Spleen (tissue), 11 donors: ENCODE data around the gene PEX14. TPM values are rescaled to one million over a fixed set of nuclear protein-coding genes. Genes with fewer than 3 reads are reported as not detected.

Source experiments
- DNase-seq: peaks from one replicate; pipeline ENCODE4 v3.0.0-alpha.2; 2020
- H3K27ac ChIP-seq, 8 donors: fragments of 200-600 bp; sonication (generic) in 7 of 8; 1 replicate in 4 of 8; 2 replicates in 4 of 8; pipeline versions ENCODE4 v1.5.0 to v1.8.0; 2016 to 2021; ENCODE audit warnings: inconsistent platforms in 4 of 8, mild to moderate bottlenecking in 4 of 8, moderate library complexity in 1 of 8
- H3K27me3 ChIP-seq, 7 donors: fragments of 200-600 bp; sonication (generic) in 6 of 7; replicated peaks in 1 of 7; 1 replicate in 4 of 7; 2 replicates in 3 of 7; pipeline versions ENCODE4 v1.5.0 to v1.8.0; 2016 to 2021; ENCODE audit warnings: inconsistent platforms in 3 of 7, mild to moderate bottlenecking in 1 of 7
- H3K36me3 ChIP-seq, 6 donors: fragments of 200-600 bp; sonication (generic) in 5 of 6; 1 replicate in 4 of 6; 2 replicates in 2 of 6; pipeline versions ENCODE4 v1.5.0 to v1.8.0; 2016 to 2021; ENCODE audit warnings: inconsistent platforms in 2 of 6
- H3K4me1 ChIP-seq, 6 donors: fragments of 200-600 bp; sonication (generic) in 5 of 6; 1 replicate in 3 of 6; 2 replicates in 3 of 6; pipeline versions ENCODE4 v1.5.0 to v1.8.0; 2016 to 2021; ENCODE audit warnings: inconsistent platforms in 3 of 6
- H3K4me3 ChIP-seq, 8 donors: fragments of 200-600 bp; sonication (generic) in 7 of 8; 1 replicate in 4 of 8; 2 replicates in 4 of 8; pipeline versions ENCODE4 v1.5.0 to v1.8.0; 2016 to 2021; ENCODE audit warnings: inconsistent platforms in 4 of 8, mild to moderate bottlenecking in 4 of 8, moderate library complexity in 2 of 8
- H3K9me3 ChIP-seq, 8 donors: fragments of 200-600 bp; sonication (generic) in 7 of 8; 1 replicate in 4 of 8; 2 replicates in 4 of 8; pipeline versions ENCODE4 v1.5.0 to v1.8.0; 2016 to 2021; ENCODE audit warnings: inconsistent platforms in 4 of 8
- POLR2A ChIP-seq, 3 donors: fragments of 450-650 bp; IDR thresholded peaks; one replicate each; pipeline ENCODE4 v1.5.1; 2017; ENCODE audit warnings: antibody characterized with exemption in 3 of 3, mild to moderate bottlenecking in 1 of 3
- POLR2AphosphoS5 ChIP-seq, 3 donors: sonication (generic); formaldehyde crosslinking; IDR thresholded peaks; one replicate each; pipeline ENCODE4 v1.5.1; 2017; ENCODE audit warnings: antibody characterized with exemption in 3 of 3
- WGBS, 5 donors: extraction: QIAGEN DNeasy Blood & Tissue Kit in 3 of 5; methylation state at CpG; one replicate each; pipeline versions ENCODE4 v1.1.5 to v1.1.7; 2013 to 2018; 5-methylcytosine and 5-hydroxymethylcytosine counted together
- intact Hi-C: fragments of 100-400 bp; cut with DNase I; formaldehyde crosslinking; loops from one replicate; pipeline ENCODE4 v1.15.0; 2023; ENCODE audit warnings: low total_unique reads
- polyA plus RNA-seq, 3 donors: library from polyadenylated mRNA; stranded (reverse); fragments of 200-250 nt; gene quantifications; one replicate each; pipeline ENCODE4 v1.2.1, GENCODE V29; 2013
- total RNA-seq, 7 donors: library from RNA; depleted of rRNA in 3 of 7; stranded (reverse); fragments of >200 nt in 3 of 7; fragmentation: NEBNext Ultra II Directional in 4 of 7; extraction: Animal tissue kit (Norgen Biotek cat#: 25700) in 4 of 7; gene quantifications; one replicate each; pipeline versions ENCODE4 v1.1.0 to v1.2.1, GENCODE V29; 2016 to 2021
- TF ChIP-seq, protein P1 (sequence below), 11 experiments: fragments of 200-600 bp in 7 of 11; fragments of 450-650 bp in 4 of 11; sonication (generic) in 4 of 11; IDR thresholded peaks in 8 of 11; conservative IDR thresholded peaks in 3 of 11; 1 replicate in 7 of 11; 2 replicates in 4 of 11; pipeline versions ENCODE4 v1.4.0 to v1.8.0; 2016 to 2021; ENCODE audit warnings: antibody characterized with exemption in 11 of 11, inconsistent platforms in 4 of 11, mild to moderate bottlenecking in 1 of 11
- donor health status: healthy with polysubstance abuse.
- donor health status: DM: no; HTN: no; CAD: no; lungs with moderate emphysema.
- donor health status: DM: no; HTN: no; CAD: no.
- donor health status: Bipolar disorder and iron deficiency.
- donor health status: healthy.
- donor health status: DM: no; HTN: no; CAD: no.
- donor health status: DM: yes; HTN: yes; CAD: no.

PEX14 gene
- total and polyA plus RNA-seq, 10 donors = 9.3 to 19.7 (median 12.1) TPM

DNA sequence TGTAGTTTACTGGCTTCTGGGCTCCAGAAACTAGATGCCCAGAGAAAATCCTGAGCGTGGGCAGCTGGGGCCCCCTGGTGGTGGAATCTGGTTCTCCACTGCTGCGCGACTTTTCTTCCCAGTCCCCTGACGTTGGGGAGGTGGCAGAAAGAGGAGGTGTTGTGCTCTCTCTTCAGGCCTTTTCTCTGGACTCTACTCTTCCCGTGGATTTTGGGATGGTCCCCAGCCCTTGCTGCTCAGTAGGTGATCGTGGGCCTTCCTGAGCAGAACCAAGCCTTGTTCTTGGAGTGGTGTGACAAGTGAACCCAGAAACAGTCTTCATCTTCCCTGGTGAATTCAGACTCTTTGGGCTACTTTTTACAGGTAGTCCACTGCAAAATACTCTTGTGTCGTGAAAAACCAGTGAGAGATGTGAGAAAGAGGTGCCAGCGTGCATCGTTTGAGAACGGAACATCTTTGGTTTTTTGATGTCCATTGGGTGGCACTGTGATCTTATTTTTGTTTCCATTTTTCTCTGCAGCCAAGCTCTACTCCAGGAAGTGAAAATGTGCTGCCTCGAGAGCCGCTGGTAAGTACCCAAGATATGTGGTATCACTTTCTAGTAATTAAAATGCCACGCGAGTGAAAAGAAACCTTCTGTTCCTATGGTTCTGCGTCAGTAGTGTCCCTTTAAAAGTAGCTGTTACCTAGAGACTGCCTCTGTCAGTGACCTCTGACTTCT lies 20.2 kb downstream of the PEX14 start:
- Histone ChIP-seq H3K4me3 (peak overlapping the region in 6 of 8 donors; percentile 27 to 62 (median 36)), H3K4me1 (peaks cover 12 to 35% (median 20%) of the 10 kb centered on the region in 6 donors), H3K27ac (peak overlapping the region; percentile 17 to 83 (median 78)), H3K27me3 (no peaks in the 10 kb centered on the region), H3K36me3 (peaks cover 0 to 30% (median 0%) of the 10 kb centered on the region in 6 donors), H3K9me3 (no peaks in the 10 kb centered on the region)
- WGBS, 5 donors = 1 to 3% (median 2%) methylated on average over 15 of the region's 15 CpGs
- TF ChIP-seq, protein P1, sequence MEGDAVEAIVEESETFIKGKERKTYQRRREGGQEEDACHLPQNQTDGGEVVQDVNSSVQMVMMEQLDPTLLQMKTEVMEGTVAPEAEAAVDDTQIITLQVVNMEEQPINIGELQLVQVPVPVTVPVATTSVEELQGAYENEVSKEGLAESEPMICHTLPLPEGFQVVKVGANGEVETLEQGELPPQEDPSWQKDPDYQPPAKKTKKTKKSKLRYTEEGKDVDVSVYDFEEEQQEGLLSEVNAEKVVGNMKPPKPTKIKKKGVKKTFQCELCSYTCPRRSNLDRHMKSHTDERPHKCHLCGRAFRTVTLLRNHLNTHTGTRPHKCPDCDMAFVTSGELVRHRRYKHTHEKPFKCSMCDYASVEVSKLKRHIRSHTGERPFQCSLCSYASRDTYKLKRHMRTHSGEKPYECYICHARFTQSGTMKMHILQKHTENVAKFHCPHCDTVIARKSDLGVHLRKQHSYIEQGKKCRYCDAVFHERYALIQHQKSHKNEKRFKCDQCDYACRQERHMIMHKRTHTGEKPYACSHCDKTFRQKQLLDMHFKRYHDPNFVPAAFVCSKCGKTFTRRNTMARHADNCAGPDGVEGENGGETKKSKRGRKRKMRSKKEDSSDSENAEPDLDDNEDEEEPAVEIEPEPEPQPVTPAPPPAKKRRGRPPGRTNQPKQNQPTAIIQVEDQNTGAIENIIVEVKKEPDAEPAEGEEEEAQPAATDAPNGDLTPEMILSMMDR (IDR thresholded peaks at IDR 0.05 in 8 of 11, conservative IDR thresholded peaks at IDR 0.05 in 3 of 11) = peak; percentile 72 to 96 (median 88)
- TF ChIP-seq POLR2AphosphoS5 (IDR thresholded peaks at IDR 0.05) (no peak), POLR2A (IDR thresholded peaks at IDR 0.05) (no peak)
- peak; percentile 93 for DNase-seq
- intact Hi-C loops = loop anchor here (5.0 kb wide), 1 partner anchor 63 kb away; the partner anchor contains the start of gene CENPS

GRCh38 chr1:10495475-10495817 lies 20.7 kb downstream of the PEX14 start:
- Histone ChIP-seq H3K4me1 (peaks cover 12 to 36% (median 20%) of the 10 kb centered on the region in 6 donors), H3K4me3 (peak overlapping the region in 4 of 8 donors; percentile 27 to 62 (median 41)), H3K36me3 (peaks cover 0 to 25% (median 0%) of the 10 kb centered on the region in 6 donors), H3K27ac (peak overlapping the region; percentile 17 to 83 (median 78)), H3K9me3 (no peaks in the 10 kb centered on the region), H3K27me3 (no peaks in the 10 kb centered on the region)
- intact Hi-C loops = no loop called here
- 70 to 77% (median 77%) methylated on average over 10 of the region's 10 CpGs for WGBS, 5 donors
- TF ChIP-seq, protein P1 (IDR thresholded peaks at IDR 0.05 in 8 of 11, conservative IDR thresholded peaks at IDR 0.05 in 3 of 11) = no peak
- TF ChIP-seq POLR2AphosphoS5 (IDR thresholded peaks at IDR 0.05) (no peak), POLR2A (IDR thresholded peaks at IDR 0.05) (no peak)
- no peak for DNase-seq

DNA sequence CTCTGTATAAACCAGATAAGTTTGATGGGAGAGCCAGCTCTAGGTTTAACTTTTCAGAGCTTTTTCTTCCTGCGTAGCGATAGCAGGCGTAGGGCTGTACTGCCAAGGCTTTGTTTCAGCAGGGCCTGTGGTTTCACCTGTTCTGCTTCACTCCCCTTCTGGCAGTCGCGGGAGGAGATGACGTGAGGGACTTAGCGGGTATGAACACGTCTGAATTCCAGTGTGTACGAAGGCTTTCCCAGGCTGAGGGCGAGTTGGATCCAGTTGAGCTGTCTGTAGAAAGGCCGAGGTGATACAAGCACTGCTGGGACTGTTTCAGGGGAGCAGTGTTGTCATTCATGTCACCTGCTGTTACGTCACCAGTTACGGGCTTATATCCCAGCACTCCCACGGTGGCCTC lies 21.2 kb downstream of the PEX14 start:
- WGBS, 5 donors = 70 to 83% (median 79%) methylated on average over 14 of the region's 14 CpGs
- Histone ChIP-seq H3K36me3 (peaks cover 0 to 25% (median 0%) of the 10 kb centered on the region in 6 donors), H3K27me3 (no peaks in the 10 kb centered on the region), H3K4me1 (peaks cover 12 to 41% (median 20%) of the 10 kb centered on the region in 6 donors), H3K9me3 (no peaks in the 10 kb centered on the region), H3K27ac (peak overlapping the region; percentile 17 to 83 (median 78)), H3K4me3 (peak overlapping the region in 1 of 8 donors; percentile 62)
- no peak for DNase-seq
- intact Hi-C loops = no loop called here
- TF ChIP-seq POLR2AphosphoS5 (IDR thresholded peaks at IDR 0.05) = no peak
- TF ChIP-seq, protein P1 (IDR thresholded peaks at IDR 0.05 in 8 of 11, conservative IDR thresholded peaks at IDR 0.05 in 3 of 11) = no peak
- TF ChIP-seq POLR2A (IDR thresholded peaks at IDR 0.05) = no peak

DNA sequence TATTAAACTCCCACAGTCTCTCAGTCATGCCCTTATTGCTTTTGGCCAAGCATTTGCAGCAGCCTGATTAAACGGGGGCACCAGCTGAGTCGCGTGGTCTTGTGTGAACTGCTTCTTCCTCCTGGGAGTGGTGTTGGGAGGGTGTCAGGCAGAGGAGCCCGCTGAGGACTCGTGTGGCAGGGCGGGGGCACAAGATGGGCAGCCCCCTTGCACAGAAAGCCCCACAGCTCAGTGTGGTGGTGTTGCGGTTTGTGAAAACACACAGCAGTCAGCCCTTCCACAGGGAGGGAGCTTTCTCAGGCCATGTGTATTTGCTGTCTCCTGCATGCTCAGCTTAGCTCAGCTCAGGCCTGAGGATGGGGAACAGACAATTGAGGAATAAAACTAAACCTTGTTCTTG lies 22.4 kb downstream of the PEX14 start:
- 87 to 95% (median 92%) methylated on average over 7 of the region's 7 CpGs for WGBS, 5 donors
- intact Hi-C loops = no loop called here
- Histone ChIP-seq H3K4me3 (no peak overlapping the region), H3K4me1 (peaks cover 12 to 49% (median 20%) of the 10 kb centered on the region in 6 donors), H3K27me3 (no peaks in the 10 kb centered on the region), H3K36me3 (peaks cover 0 to 25% (median 0%) of the 10 kb centered on the region in 6 donors), H3K27ac (no peak overlapping the region), H3K9me3 (no peaks in the 10 kb centered on the region)
- TF ChIP-seq, protein P1 (IDR thresholded peaks at IDR 0.05 in 8 of 11, conservative IDR thresholded peaks at IDR 0.05 in 3 of 11) = no peak
- TF ChIP-seq POLR2AphosphoS5 (IDR thresholded peaks at IDR 0.05) (no peak), POLR2A (IDR thresholded peaks at IDR 0.05) (no peak)
- DNase-seq = no peak
